ENCODE measurements around the gene EFCAB11. TPM values are rescaled to one million over a fixed set of nuclear protein-coding genes. Genes with fewer than 3 reads are reported as not detected.

The EFCAB11 gene
- total and polyA plus RNA-seq, 2 of the 8 experiments (the other 6 are each of a cell fraction or from before 2014, with no cell fraction given) = 6.8 to 12.8 TPM

- ChIA-PET CTCF (ENCODE audit: partially characterized antibody) (interaction anchor here (0.7 to 1.8 kb wide), 6 partner anchors 13 to 1347 kb away, joined by 3 to 10 read pairs (median 4); no protein-coding TSS in a partner anchor), POLR2A (ENCODE audit: partially characterized antibody) (interaction anchor here (0.6 kb wide), 1 partner anchor 283 kb away, joined by 5 read pairs; no protein-coding TSS in a partner anchor)
- WGBS, 2 experiments (ENCODE audit: extremely low coverage in 1 of 2, insufficient coverage in 1 of 2, insufficient read length in 1 of 2, insufficient replicate concordance in 2 of 2, low coverage in 1 of 2, low lambda C conversion rate in 2 of 2, missing lambda C conversion rate in 1 of 2) = 85% methylated on average over 12 of the region's 12 CpGs; no CpG with 5 or more reads in 1 of the 2 experiments
- no peaks in the 10 kb centered on the region for H4K20me1 ChIP-seq (replicated peaks in 1 of 2; ENCODE audit: control insufficient read depth in 1 of 2, insufficient read depth in 2 of 2, low read length in 2 of 2)
- no peak overlapping the region for H2BK15ac ChIP-seq (ENCODE audit: low read length)
- no peaks in the 10 kb centered on the region for H3K36me3 ChIP-seq (ENCODE audit: control insufficient read depth in 2 of 4, insufficient read depth in 4 of 4, low read length in 3 of 4)
- DNase-seq (ENCODE audit: low read depth in 1 of 2, low spot score in 2 of 2) = no peak
- peaks cover 0 to 3% of the 10 kb centered on the region in 2 experiments; a peak in 1 of 4 replicates for H3K9me3 ChIP-seq (ENCODE audit: insufficient read depth in 2 of 2, low read depth in 1 of 2, low read length in 1 of 2)
- no peak overlapping the region for H4K8ac ChIP-seq (ENCODE audit: extremely low read depth, insufficient read depth, low read length)
- H2AK5ac ChIP-seq (ENCODE audit: low read depth, low read length) = no peak overlapping the region
- no peak overlapping the region for H3K4me3 ChIP-seq (ENCODE audit: extremely low read depth in 1 of 4, insufficient read depth in 2 of 4, low read depth in 3 of 4, low read length in 4 of 4)
- no peak for FAIRE-seq
- H3K56ac ChIP-seq (replicated peaks; ENCODE audit: insufficient read length, low read depth, low read length) = no peak overlapping the region
- no peak overlapping the region for H3K18ac ChIP-seq (ENCODE audit: extremely low read depth, low read length)
- no peak overlapping the region for H2BK120ac ChIP-seq (replicated peaks; ENCODE audit: low read depth, low read length)
- H3K4me2 ChIP-seq (ENCODE audit: insufficient read depth in 1 of 2, low read depth in 2 of 2, low read length in 2 of 2) = no peak overlapping the region
- no peaks in the 10 kb centered on the region for H3K79me2 ChIP-seq (ENCODE audit: control insufficient read depth in 1 of 2, insufficient read depth in 2 of 2, low read length in 2 of 2)
- TF ChIP-seq RAD21 (IDR thresholded peaks at IDR 0.05 in 1 of 2, conservative IDR thresholded peaks at IDR 0.05 in 1 of 2; ENCODE audit: low read depth in 2 of 2, low read length in 2 of 2) (no peak), JUND (IDR thresholded peaks at IDR 0.05; ENCODE audit: low read length) (no peak)
- no peak overlapping the region for H2BK20ac ChIP-seq (ENCODE audit: low read length)
- no peak overlapping the region for H4K91ac ChIP-seq (replicated peaks; ENCODE audit: insufficient read length, low read length)
- no peak overlapping the region for H3K14ac ChIP-seq (ENCODE audit: insufficient read length)
- no peak overlapping the region for H4K5ac ChIP-seq (ENCODE audit: insufficient read length, low read depth, low read length)
- no peak overlapping the region for H3K9ac ChIP-seq (replicated peaks in 1 of 4; ENCODE audit: extremely low read depth in 1 of 4, low read depth in 3 of 4, low read length in 3 of 4)
- H3K4me1 ChIP-seq (replicated peaks in 1 of 4; ENCODE audit: control insufficient read depth in 3 of 4, insufficient read depth in 4 of 4, low read length in 3 of 4) = no peaks in the 10 kb centered on the region
- H3K4ac ChIP-seq (replicated peaks; ENCODE audit: insufficient read length, low read depth, low read length) = no peak overlapping the region
- H2BK5ac ChIP-seq (ENCODE audit: low read depth, low read length) = no peak overlapping the region
- H3K27me3 ChIP-seq (replicated peaks in 1 of 4; ENCODE audit: control insufficient read depth in 3 of 4, extremely low read depth in 1 of 4, insufficient read depth in 3 of 4, low read length in 3 of 4) = no peaks in the 10 kb centered on the region
- no peaks in the 10 kb centered on the region for H3K79me1 ChIP-seq (ENCODE audit: low read depth, low read length)
- H2AFZ ChIP-seq (ENCODE audit: low read length) = no peak overlapping the region
- H3K23ac ChIP-seq (ENCODE audit: insufficient read length) = no peak overlapping the region
- H3K27ac ChIP-seq (ENCODE audit: low read depth, low read length) = no peak overlapping the region
- H2BK12ac ChIP-seq (ENCODE audit: low read depth, low read length) = no peak overlapping the region
- no peaks in the 10 kb centered on the region for H3K23me2 ChIP-seq (ENCODE audit: low read depth, low read length)
Measured at GRCh38 chr14:89792489-89793366, 161.8 kb downstream of the EFCAB11 start.
